ENCODE data around the gene CABP4. TPM values are rescaled to one million over a fixed set of nuclear protein-coding genes. Genes with fewer than 3 reads are reported as not detected.

CABP4 gene
- total RNA-seq, 1 experiment from 2014 or later: 0.18 TPM

DNA sequence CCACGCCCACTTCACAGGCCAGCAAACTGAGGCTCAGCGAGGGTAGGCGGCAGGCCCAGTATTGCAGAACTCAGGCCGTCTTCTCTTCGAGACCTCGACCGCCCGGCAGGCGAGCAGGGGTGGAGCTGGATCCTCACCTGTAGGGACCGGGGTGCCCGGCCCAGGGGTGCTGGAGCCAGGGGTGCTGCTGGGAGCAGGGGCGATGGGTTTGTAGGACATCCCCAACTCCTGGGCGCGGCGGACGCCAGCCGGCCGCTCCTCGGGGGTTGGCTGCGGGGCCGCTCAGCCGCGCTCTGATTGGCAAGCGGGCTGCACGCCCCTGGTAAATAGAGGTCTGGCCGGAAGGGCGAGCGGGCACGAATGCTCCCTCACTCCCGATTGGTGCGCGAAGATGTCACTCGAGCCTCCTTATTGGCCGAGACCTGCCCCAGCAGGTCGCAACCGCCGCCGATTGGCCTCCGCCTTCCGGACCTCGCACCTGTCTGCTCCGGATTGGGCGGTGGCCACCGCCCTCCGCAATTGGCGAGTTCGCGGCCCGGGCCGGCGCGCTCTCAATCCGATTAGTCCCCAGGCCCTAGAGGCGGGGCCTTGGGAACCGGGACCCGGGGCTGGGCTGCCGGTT lies 52.8 kb downstream of the CABP4 start, which contains the start of gene CDK2AP2:
TSS of gene CDK2AP2 (minus strand) at position 299 of the 622 bp plus-strand sequence. CDS start at position 219, 80 bp downstream.
- peak; percentile 97 for DNase-seq (ENCODE audit: low read depth, low spot score)
- in situ Hi-C loops (cut with HindIII; ENCODE audit: low pct_unique_long_range_greater_than_20kb, low sequenced_read_pairs): no loop called here

DNA sequence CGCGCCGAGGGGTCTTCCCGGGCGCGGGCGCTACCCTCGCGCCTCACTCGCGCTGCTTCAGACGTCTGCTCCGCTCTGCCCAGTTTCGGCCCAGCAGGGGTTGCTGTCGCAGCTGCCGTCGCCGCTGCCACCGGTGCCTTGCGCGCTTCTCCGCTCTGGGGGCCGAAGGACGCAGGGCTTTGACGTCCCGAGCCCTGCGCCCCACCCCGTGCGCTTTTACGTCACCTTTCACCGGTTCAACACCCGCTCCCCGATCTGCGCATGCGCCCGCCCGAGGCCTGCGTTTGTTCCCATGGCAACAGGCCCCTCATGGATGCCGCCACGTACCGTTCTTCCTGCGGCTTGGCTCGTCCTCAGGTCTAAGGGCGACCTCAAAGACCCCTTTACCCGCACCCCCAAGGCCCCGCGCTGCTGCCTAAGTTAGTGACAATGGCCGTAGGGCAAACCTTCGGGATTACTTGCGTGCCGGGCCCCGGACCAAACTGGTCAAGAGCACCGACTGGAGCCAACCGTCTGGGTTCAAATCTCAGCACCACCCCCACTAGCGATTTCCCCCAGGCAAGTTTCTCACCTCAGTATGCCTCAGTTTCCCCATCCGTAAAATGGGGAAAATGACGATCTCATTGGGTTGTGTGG lies 53.5 kb downstream of the CABP4 start:
- DNase-seq (ENCODE audit: low read depth, low spot score): peak; percentile 94
- in situ Hi-C loops (cut with HindIII; ENCODE audit: low pct_unique_long_range_greater_than_20kb, low sequenced_read_pairs): no loop called here

DNA sequence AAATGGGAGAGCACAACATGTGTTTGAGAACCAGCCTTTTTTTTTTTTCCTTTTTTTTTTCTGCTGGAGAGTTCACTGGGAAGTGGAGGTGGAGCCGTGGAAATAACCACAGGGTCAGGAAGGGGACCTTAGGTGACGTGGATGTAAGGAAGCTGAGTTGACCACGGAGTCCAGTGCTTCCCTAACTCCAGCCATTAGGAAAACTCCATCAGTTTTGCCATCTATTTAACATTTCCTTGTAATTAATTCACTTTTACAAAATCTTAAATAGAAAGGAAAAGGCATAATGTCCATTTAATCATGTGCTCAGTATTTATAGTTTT lies 54.8 kb downstream of the CABP4 start:
- in situ Hi-C loops (cut with HindIII; ENCODE audit: low pct_unique_long_range_greater_than_20kb, low sequenced_read_pairs): no loop called here
- DNase-seq (ENCODE audit: low read depth, low spot score): no peak

Small RNA genes within 50 kb of the gene (small RNA-seq; reads per million reads assigned to genes)
- 0 reads per million in 2 experiments for gene MIR6752

Other genes with a start within 250 kb of the CABP4 start
- gene GRK2, start 188.9 kb upstream of the CABP4 start, total RNA-seq (2014; rRNA removed; shearing (Covaris generic)): 25.0 and 29.6 TPM in 2 replicates
- 16.9 and 17.8 TPM in 2 replicates for gene ANKRD13D, start 166.1 kb upstream of the CABP4 start, total RNA-seq (2014; rRNA removed; shearing (Covaris generic))
- gene SSH3, start 151.8 kb upstream of the CABP4 start, total RNA-seq (2014; rRNA removed; shearing (Covaris generic)): 3.8 and 5.9 TPM in 2 replicates
- 20.2 and 21.8 TPM in 2 replicates for gene POLD4, start 101.8 kb upstream of the CABP4 start, total RNA-seq (2014; rRNA removed; shearing (Covaris generic))
- gene CLCF1, start 81.8 kb upstream of the CABP4 start, total RNA-seq (2014; rRNA removed; shearing (Covaris generic)): 0.45 TPM in 1 of 2 replicates, not detected in the other
- 6.6 and 8.1 TPM in 2 replicates for gene RAD9A, start 63.4 kb upstream of the CABP4 start, total RNA-seq (2014; rRNA removed; shearing (Covaris generic))
- gene PPP1CA, start 53.5 kb upstream of the CABP4 start, total RNA-seq (2014; rRNA removed; shearing (Covaris generic)): 173 and 193 TPM in 2 replicates
- gene TBC1D10C, start 51.3 kb upstream of the CABP4 start, total RNA-seq (2014; rRNA removed; shearing (Covaris generic)): not detected in 2 replicates
- gene CARNS1, start 39.7 kb upstream of the CABP4 start, total RNA-seq (2014; rRNA removed; shearing (Covaris generic)): not detected in 2 replicates
- gene RPS6KB2, start 26.9 kb upstream of the CABP4 start, total RNA-seq (2014; rRNA removed; shearing (Covaris generic)): 16.9 and 17.9 TPM in 2 replicates
- 0.16 and 0.79 TPM in 2 replicates for gene PTPRCAP, start 17.7 kb upstream of the CABP4 start, total RNA-seq (2014; rRNA removed; shearing (Covaris generic))
- gene CORO1B, start 11.9 kb upstream of the CABP4 start, total RNA-seq (2014; rRNA removed; shearing (Covaris generic)): 94.1 and 108 TPM in 2 replicates
- not detected in 2 replicates for gene GPR152, start 2.6 kb upstream of the CABP4 start, total RNA-seq (2014; rRNA removed; shearing (Covaris generic))
- gene TMEM134, start 13.9 kb downstream of the CABP4 start, total RNA-seq (2014; rRNA removed; shearing (Covaris generic)): 12.2 and 14.8 TPM in 2 replicates
- 42.5 and 48.0 TPM in 2 replicates for gene AIP, start 27.7 kb downstream of the CABP4 start, total RNA-seq (2014; rRNA removed; shearing (Covaris generic))
- gene PITPNM1, start 50.0 kb downstream of the CABP4 start, total RNA-seq (2014; rRNA removed; shearing (Covaris generic)): 9.3 and 10.8 TPM in 2 replicates
- gene CDK2AP2, start 52.8 kb downstream of the CABP4 start, total RNA-seq (2014; rRNA removed; shearing (Covaris generic)): 13.4 and 13.9 TPM in 2 replicates
- not detected in 2 replicates for gene CABP2, start 68.1 kb downstream of the CABP4 start, total RNA-seq (2014; rRNA removed; shearing (Covaris generic))
- gene GSTP1, start 128.5 kb downstream of the CABP4 start, total RNA-seq (2014; rRNA removed; shearing (Covaris generic)): 722 and 833 TPM in 2 replicates
- 159 and 175 TPM in 2 replicates for gene NDUFV1, start 151.6 kb downstream of the CABP4 start, total RNA-seq (2014; rRNA removed; shearing (Covaris generic))
- 4.5 and 7.8 TPM in 2 replicates for gene NUDT8, start 174.6 kb downstream of the CABP4 start, total RNA-seq (2014; rRNA removed; shearing (Covaris generic))
- not detected in 2 replicates for gene TBX10, start 184.4 kb downstream of the CABP4 start, total RNA-seq (2014; rRNA removed; shearing (Covaris generic))
- gene ACY3, start 195.4 kb downstream of the CABP4 start, total RNA-seq (2014; rRNA removed; shearing (Covaris generic)): not detected in 2 replicates
- gene ALDH3B2, start 219.3 kb downstream of the CABP4 start, total RNA-seq (2014; rRNA removed; shearing (Covaris generic)): 0.72 and 1.4 TPM in 2 replicates